Sigmoid colon (tissue), 4 donors: ENCODE measurements around the gene RBBP7.

Experiments
- CTCF ChIP-seq, 4 experiments: fragments of 450-650 bp in 3 of 4; fragments of 200-600 bp in 1 of 4; IDR thresholded peaks; one replicate each; pipeline ENCODE4 v1.5.1; 2016 to 2019; ENCODE audit warnings: antibody characterized with exemption in 4 of 4, mild to moderate bottlenecking in 3 of 4, moderate library complexity in 2 of 4
- EP300 ChIP-seq, 4 donors: sonication (generic); formaldehyde crosslinking; IDR thresholded peaks; one replicate each; pipeline ENCODE4 v1.6.1; 2017; ENCODE audit warnings: antibody characterized with exemption in 4 of 4

- no peak for TF ChIP-seq EP300 (IDR thresholded peaks at IDR 0.05)
- peak in 3 of 4 experiments; percentile 36 to 60 (median 42) for TF ChIP-seq CTCF (IDR thresholded peaks at IDR 0.05)
Observed at GRCh38 chrX:16892504-16893362, 22.6 kb upstream of the RBBP7 start.
